Measurements from ENCODE around the gene MATR3.

The MATR3 gene, protein sequence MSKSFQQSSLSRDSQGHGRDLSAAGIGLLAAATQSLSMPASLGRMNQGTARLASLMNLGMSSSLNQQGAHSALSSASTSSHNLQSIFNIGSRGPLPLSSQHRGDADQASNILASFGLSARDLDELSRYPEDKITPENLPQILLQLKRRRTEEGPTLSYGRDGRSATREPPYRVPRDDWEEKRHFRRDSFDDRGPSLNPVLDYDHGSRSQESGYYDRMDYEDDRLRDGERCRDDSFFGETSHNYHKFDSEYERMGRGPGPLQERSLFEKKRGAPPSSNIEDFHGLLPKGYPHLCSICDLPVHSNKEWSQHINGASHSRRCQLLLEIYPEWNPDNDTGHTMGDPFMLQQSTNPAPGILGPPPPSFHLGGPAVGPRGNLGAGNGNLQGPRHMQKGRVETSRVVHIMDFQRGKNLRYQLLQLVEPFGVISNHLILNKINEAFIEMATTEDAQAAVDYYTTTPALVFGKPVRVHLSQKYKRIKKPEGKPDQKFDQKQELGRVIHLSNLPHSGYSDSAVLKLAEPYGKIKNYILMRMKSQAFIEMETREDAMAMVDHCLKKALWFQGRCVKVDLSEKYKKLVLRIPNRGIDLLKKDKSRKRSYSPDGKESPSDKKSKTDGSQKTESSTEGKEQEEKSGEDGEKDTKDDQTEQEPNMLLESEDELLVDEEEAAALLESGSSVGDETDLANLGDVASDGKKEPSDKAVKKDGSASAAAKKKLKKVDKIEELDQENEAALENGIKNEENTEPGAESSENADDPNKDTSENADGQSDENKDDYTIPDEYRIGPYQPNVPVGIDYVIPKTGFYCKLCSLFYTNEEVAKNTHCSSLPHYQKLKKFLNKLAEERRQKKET

DNA sequence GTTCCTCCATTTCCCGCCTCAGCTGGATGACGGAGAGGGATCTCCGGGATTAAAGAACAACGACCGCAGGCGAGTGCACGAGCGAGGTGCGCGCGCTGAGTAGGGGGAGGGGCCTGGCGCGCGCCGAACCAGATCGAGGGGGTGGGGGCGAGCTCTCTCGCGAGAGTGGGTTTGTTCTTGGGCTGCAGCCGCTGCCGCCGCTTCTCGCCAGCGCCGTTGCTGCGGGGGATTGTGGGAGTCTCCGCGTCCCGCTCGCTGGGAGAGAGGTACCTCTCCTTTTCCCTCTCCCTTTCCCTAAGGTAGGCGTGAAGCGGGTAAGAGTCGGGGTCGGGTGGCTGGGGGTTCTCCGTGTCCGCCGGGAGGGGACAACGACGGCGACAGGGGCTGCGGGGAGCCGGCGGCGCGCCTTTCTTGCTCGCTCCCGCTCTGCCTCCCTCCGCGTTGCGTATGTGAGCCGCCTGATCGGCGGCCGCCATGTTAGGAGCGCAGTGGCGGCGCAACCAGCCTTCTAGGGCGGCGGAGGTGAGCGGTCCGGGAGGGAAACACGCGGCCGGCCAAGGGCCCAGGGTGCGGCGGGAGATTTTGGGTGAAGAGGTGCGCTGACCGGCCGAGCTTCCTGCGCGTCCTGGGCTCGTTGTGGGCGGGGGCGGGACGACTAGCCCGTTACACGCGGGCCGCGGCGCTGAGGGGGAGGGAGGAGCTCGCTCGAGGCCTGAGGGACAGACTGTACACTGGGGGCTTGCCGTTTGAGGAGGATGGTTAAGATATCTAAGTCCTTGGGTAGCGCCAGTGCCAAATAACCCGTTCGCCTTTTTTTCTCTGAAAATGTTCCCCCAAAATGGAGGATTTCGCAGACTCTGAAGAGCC, at the start of gene MATR3:
TSS of gene MATR3 (plus strand) at position 234 of the 867 bp plus-strand sequence. CDS start 13,676 bp downstream, outside the sequence.
- peak within 1 kb of the TSS; percentile 96 to 98 for H3K4me3 Mint-ChIP-seq
- DNase-seq (peak; percentile 90 to 93), ATAC-seq (peak; percentile 92)
- no peaks in the 10 kb centered on the region for H3K9me3 Mint-ChIP-seq
- peaks cover 45% of the 10 kb centered on the region for H3K4me1 Mint-ChIP-seq
- peak within 1 kb of the TSS; percentile 98 to 100 for H3K27ac Mint-ChIP-seq
- no peaks in the 10 kb centered on the region for H3K27me3 Mint-ChIP-seq

DNA sequence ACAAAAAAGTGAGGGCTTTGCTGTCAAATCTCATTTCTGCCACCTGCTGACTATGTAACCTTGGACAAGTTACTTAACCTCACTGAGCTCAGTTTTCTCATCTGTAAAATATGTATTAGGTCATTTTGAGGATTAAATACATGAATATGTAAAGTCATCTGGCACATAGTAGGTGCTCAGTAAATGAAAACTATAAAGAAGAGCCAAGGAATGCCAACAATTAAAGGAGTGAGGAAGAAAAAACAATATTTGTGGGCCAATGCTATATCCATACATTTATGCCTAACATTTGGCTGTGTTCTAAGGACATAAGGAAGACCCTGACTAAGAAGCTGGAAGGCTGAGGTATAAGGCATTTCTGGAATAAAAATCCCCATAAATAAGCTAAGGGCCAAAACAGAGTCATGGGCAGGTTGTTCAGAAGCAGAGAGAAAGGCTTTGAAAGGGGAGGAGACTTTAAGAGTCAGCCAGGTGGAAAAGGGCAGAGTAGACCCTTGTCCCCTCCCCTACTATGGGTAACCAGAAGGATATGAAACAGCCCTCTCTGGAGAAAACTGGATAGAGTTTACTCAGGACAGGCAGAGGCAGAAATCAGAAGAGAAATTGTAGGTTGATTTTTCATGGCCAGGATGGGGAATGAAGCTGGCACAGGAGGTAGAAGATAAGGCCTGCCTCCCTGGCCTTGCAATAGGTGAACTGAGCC, 47.8 kb upstream of the MATR3 start:
- Mint-ChIP-seq H3K4me3 (peak overlapping the region; percentile 52 to 58), H3K9me3 (no peaks in the 10 kb centered on the region), H3K4me1 (peaks cover 25% of the 10 kb centered on the region), H3K27ac (peak overlapping the region in 1 of 2 donors; percentile 94), H3K27me3 (peaks cover 2% of the 10 kb centered on the region)
- ATAC-seq = no peak
- DNase-seq = no peak

GRCh38 chr5:139246394-139246793, 47.1 kb upstream of the MATR3 start:
- Mint-ChIP-seq H3K4me3 (peak overlapping the region; percentile 52 to 58), H3K27me3 (no peaks in the 10 kb centered on the region), H3K9me3 (no peaks in the 10 kb centered on the region), H3K4me1 (peaks cover 30% of the 10 kb centered on the region), H3K27ac (peak overlapping the region; percentile 51 to 94)
- DNase-seq (peak; percentile 14 to 51), ATAC-seq (peak; percentile 98)

DNA sequence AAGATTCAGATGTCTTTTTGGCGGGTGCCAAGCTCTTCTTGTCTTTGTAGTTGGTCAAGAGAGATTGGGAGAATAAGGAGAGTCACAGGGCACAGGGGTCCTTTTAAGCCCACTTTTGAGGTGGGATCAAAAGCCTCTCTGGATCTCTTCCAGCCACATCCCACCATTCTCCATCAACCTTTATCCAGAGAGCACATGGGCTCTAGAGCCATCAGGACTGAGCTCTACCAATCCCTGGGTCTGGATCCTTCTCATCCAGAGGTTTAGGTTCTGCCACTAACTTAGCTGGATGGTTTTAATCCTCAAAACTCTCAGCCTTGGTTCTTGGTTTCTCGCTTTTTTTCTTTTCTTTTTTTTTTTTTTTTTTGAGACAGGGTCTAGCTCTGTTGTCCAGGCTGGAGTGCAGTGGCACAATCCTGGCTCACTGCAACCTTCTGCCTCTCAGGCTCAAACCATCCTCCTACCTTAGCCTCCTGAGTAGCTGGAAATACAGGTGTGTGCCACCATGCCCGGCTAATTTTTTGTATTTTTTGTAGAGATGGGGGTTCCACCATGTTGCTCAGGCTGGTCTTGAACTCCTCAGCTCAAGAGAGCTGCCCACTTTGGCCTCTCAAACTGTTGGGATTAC, 44.6 kb upstream of the MATR3 start:
- H3K4me3 Mint-ChIP-seq = no peak overlapping the region
- no peak for DNase-seq
- H3K27me3 Mint-ChIP-seq = no peaks in the 10 kb centered on the region
- no peak for ATAC-seq
- peak overlapping the region in 1 of 2 donors; percentile 64 for H3K27ac Mint-ChIP-seq
- no peaks in the 10 kb centered on the region for H3K9me3 Mint-ChIP-seq
- peaks cover 38% of the 10 kb centered on the region for H3K4me1 Mint-ChIP-seq

DNA sequence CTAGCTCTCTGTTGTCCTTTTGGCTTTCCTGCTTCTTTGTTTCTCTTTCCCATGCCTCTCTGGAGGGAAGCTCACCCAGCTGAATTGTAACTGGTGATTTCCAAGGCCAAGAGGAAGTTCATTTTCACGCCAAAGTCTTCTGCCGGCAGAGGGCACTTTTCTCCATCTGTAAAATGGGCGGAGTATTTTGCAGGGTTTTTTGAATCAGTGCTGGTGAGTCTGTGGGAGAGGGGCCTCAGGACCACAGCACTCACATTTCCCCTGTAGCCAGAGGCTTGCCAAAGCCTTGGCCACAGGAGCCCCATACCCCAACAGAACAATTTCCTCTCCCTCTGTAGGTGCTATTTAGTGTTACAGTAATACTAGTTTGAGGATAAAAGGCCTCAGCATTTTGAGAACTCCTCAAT, 42.3 kb upstream of the MATR3 start:
- Mint-ChIP-seq H3K9me3 (no peaks in the 10 kb centered on the region), H3K27me3 (no peaks in the 10 kb centered on the region), H3K4me3 (no peak overlapping the region), H3K27ac (no peak overlapping the region), H3K4me1 (peaks cover 32% of the 10 kb centered on the region)
- ATAC-seq (peak; percentile 35), DNase-seq (peak in 1 of 2 donors; percentile 5)

DNA sequence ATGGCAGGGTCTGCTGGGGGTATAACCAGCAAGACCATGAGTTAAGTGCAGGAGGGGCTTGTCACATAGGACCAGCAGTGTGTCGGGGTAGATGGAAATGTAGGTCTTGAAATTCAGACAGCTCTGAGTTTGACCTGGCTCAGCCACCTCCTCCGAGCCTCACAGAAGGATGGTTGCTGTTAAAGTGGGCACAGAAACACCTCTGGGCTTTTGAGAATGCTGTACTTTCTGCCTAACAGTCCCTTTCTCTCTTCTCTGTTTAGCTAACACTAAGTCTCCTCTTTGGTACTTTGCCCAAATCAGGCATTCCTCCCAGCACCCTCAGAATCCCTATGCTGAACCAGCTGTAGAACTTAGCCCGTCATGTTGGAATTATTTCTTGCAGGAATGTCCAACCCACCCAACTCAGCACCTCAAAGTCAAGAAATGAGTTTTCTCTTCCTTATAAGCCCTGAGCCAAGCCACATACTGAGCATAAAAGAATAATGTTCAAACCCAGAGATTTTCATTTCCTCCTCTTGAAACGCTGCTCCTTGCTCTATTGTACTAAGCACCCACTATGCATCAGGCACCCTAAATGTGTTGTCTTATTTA, 41.7 kb upstream of the MATR3 start:
- Mint-ChIP-seq H3K27ac (peak overlapping the region in 1 of 2 donors; percentile 60), H3K9me3 (no peaks in the 10 kb centered on the region), H3K4me3 (no peak overlapping the region), H3K27me3 (no peaks in the 10 kb centered on the region), H3K4me1 (peaks cover 27% of the 10 kb centered on the region)
- no peak for DNase-seq
- no peak for ATAC-seq

- H3K27me3 Mint-ChIP-seq = no peaks in the 10 kb centered on the region
- DNase-seq (no peak), ATAC-seq (no peak)
- no peak overlapping the region for H3K27ac Mint-ChIP-seq
- no peak overlapping the region for H3K4me3 Mint-ChIP-seq
- peaks cover 13% of the 10 kb centered on the region for H3K4me1 Mint-ChIP-seq
- no peaks in the 10 kb centered on the region for H3K9me3 Mint-ChIP-seq
These were observed 40.4 kb upstream of the MATR3 start for GRCh38 chr5:139253115-139253514.

DNA sequence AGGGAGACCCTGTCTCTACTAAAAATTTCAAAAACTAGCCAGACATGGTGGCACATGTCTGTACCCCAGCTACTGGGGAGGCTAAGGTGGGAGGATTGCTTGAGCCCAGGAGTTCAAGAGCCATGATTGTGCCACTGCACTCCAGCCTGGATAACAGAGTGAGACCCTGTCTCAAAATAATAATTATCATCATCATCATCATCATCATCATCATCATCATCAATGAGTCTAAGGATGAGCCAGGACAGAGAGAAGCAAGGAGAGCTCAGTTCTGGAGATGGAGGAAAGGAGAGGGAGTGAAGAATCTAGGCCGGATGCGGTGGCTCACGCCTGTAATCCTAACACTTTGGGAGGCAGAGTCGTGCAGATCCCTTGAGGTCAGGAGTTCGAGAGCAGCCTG, 36.7 kb upstream of the MATR3 start:
- H3K27me3 Mint-ChIP-seq = peaks cover 18% of the 10 kb centered on the region
- no peak for ATAC-seq
- DNase-seq = no peak
- no peaks in the 10 kb centered on the region for H3K9me3 Mint-ChIP-seq
- no peak overlapping the region for H3K27ac Mint-ChIP-seq
- peaks cover 6% of the 10 kb centered on the region for H3K4me1 Mint-ChIP-seq
- no peak overlapping the region for H3K4me3 Mint-ChIP-seq

DNA sequence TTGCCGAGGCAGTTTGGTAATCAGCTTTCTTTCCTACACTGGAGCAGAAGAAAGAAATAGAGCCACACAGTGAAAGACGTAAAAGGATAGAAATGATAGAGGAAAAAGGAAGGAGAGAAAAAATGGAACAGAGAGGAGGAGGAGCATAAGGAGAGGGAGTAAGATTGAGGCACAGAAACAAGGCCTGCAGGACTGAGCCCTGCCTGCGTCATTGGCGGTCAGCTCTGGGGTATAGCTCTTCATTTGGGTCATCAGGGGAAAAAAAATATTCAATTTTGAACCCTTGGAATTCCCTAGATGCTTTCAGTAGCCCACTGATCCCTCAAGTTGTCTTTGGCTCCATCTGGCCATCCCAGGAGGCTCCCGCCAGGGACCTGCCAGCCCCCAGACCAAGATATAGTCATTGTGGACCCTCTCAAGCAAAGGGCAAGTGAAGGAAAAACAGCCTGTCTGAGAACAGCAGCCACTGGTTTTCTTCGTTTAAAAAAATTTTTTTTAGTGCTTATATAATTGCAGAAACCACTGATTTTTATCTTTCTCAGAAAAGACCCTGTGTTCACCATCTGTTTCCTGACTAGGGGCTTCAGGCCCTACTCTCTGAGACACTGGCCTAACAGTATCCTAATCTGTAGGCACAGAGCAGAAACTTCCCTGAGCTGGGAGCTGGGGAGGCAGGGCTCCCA, 31.3 kb upstream of the MATR3 start:
- no peak overlapping the region for H3K27ac Mint-ChIP-seq
- ATAC-seq (no peak), DNase-seq (no peak)
- H3K27me3 Mint-ChIP-seq = peaks cover 18% of the 10 kb centered on the region
- no peak overlapping the region for H3K4me3 Mint-ChIP-seq
- no peaks in the 10 kb centered on the region for H3K9me3 Mint-ChIP-seq
- H3K4me1 Mint-ChIP-seq = peaks cover 12% of the 10 kb centered on the region

- no peak overlapping the region for H3K27ac Mint-ChIP-seq
- peak; percentile 68 to 76 for DNase-seq
- H3K9me3 Mint-ChIP-seq = no peaks in the 10 kb centered on the region
- ATAC-seq = peak; percentile 99
- peaks cover 12% of the 10 kb centered on the region for H3K4me1 Mint-ChIP-seq
- no peak overlapping the region for H3K4me3 Mint-ChIP-seq
- peaks cover 18% of the 10 kb centered on the region for H3K27me3 Mint-ChIP-seq
These were observed 30.6 kb upstream of the MATR3 start for GRCh38 chr5:139262742-139263445.

DNA sequence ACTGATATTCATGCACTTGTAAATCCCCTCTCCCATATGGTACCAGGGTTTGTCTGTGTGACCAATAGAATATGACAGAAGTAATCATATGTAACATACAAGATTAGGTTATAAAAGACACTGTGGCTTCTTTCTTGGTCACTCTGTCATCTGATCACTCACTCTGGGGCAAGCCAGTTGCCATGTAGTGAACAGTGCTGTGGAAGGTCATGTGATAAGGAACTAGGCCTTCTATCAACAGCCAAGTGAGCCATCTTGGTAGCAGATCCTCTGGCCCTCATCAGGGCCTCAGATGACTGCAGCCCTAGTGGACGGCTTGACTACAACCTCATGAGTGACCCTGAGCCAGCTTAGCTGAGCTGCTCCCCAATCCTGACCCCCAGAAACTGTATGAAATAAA, 30.0 kb upstream of the MATR3 start:
- peaks cover 12% of the 10 kb centered on the region for H3K4me1 Mint-ChIP-seq
- H3K27ac Mint-ChIP-seq = no peak overlapping the region
- H3K4me3 Mint-ChIP-seq = no peak overlapping the region
- H3K9me3 Mint-ChIP-seq = no peaks in the 10 kb centered on the region
- ATAC-seq (no peak), DNase-seq (no peak)
- H3K27me3 Mint-ChIP-seq = peaks cover 18% of the 10 kb centered on the region

GRCh38 chr5:139263946-139264345, 29.6 kb upstream of the MATR3 start:
- Mint-ChIP-seq H3K27me3 (peaks cover 18% of the 10 kb centered on the region), H3K27ac (no peak overlapping the region), H3K4me3 (no peak overlapping the region), H3K4me1 (peaks cover 12% of the 10 kb centered on the region), H3K9me3 (no peaks in the 10 kb centered on the region)
- ATAC-seq (no peak), DNase-seq (no peak)

DNA sequence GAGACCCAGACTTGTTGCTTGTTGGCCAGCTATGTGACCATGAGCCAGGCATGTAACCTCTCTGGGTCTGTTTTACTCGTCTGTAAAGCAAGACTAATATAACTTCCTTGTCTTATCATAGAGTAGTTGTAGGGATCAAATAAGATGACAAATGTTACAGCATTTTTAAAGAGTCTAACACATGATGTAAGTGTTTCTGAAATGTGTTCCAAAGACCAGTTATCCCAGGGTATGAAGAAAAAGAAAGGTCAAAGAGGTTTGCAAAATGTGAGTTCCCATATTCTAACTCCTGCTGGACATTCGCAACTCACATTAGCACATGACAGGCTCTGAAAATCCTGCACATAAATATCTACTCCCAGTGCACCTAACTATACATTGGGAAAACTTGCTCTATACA, 28.5 kb upstream of the MATR3 start:
- Mint-ChIP-seq H3K27ac (no peak overlapping the region), H3K4me3 (no peak overlapping the region), H3K27me3 (peaks cover 11% of the 10 kb centered on the region), H3K9me3 (no peaks in the 10 kb centered on the region), H3K4me1 (peaks cover 14% of the 10 kb centered on the region)
- no peak for DNase-seq
- ATAC-seq = no peak

Data from stimulated activated naive CD8-positive, alpha-beta T cell treated with anti-CD3 and anti-CD28 coated beads, Interleukin-15, amount 100 ng/mL, for 72 hours (primary cell).